HepG2 (cell line): ENCODE data around the gene RPEL1. TPM values are rescaled to one million over a fixed set of nuclear protein-coding genes. Genes with fewer than 3 reads are reported as not detected.

Experiments
- CAMTA2 ChIP-seq: sonication (generic); formaldehyde crosslinking; IDR thresholded peaks from 2 replicates; pipeline ENCODE4 v1.4.0; 2020; ENCODE audit warnings: mild to moderate bottlenecking, missing genetic modification reagents, borderline replicate concordance
- CREM ChIP-seq, 2 experiments: sonication (generic) in 1 of 2; formaldehyde crosslinking in 1 of 2; IDR thresholded peaks; 2 replicates each; pipeline versions ENCODE4 v1.4.0 to v1.6.1; 2016 to 2020; ENCODE audit warnings: antibody characterized with exemption in 1 of 2, mild to moderate bottlenecking in 1 of 2, missing genetic modification reagents in 1 of 2
- EP300 ChIP-seq, 3 experiments: sonication (generic) in 1 of 3; formaldehyde crosslinking in 1 of 3; IDR thresholded peaks; 2 replicates each; pipeline versions ENCODE4 v1.5.1 to v1.6.1; 2011 to 2020; ENCODE audit warnings: low read depth in 2 of 3, low read length in 2 of 3, borderline replicate concordance in 1 of 3, improper control_type of control experiment in 1 of 3, mild to moderate bottlenecking in 1 of 3, missing genetic modification reagents in 1 of 3, moderate library complexity in 1 of 3
- KDM5A ChIP-seq: fragments of 200-600 bp; sonication (generic); IDR thresholded peaks from 2 replicates; pipeline ENCODE4 v1.7.0; 2018; ENCODE audit warnings: antibody characterized with exemption, mild to moderate bottlenecking, low read length, borderline replicate concordance
- MEF2D ChIP-seq: sonication (generic); formaldehyde crosslinking; IDR thresholded peaks from 2 replicates; pipeline ENCODE4 v1.5.1; 2020; ENCODE audit warnings: mild to moderate bottlenecking, missing genetic modification reagents
- MEIS2 ChIP-seq: sonication (generic); formaldehyde crosslinking; IDR thresholded peaks from 2 replicates; pipeline ENCODE4 v1.9.0; 2021; ENCODE audit warnings: mild to moderate bottlenecking, missing genetic modification reagents
- MLX ChIP-seq: IDR thresholded peaks from 2 replicates; pipeline ENCODE4 v1.6.1; 2016
- NFAT5 ChIP-seq: sonication (generic); formaldehyde crosslinking; IDR thresholded peaks from 2 replicates; pipeline ENCODE4 v1.4.0; 2020; ENCODE audit warnings: missing genetic modification reagents
- NFKBIZ ChIP-seq: IDR thresholded peaks from 2 replicates; pipeline ENCODE4 v1.6.1; 2018; ENCODE audit warnings: missing genetic modification reagents, missing compliant biosample characterization
- REPIN1 ChIP-seq: sonication (generic); formaldehyde crosslinking; IDR thresholded peaks from 2 replicates; pipeline ENCODE4 v1.8.0; 2022; ENCODE audit warnings: missing genetic modification reagents, low read depth, mild to moderate bottlenecking, borderline replicate concordance
- REXO4 ChIP-seq: sonication (generic); formaldehyde crosslinking; IDR thresholded peaks from 2 replicates; pipeline ENCODE4 v1.8.0; 2022; ENCODE audit warnings: missing genetic modification reagents, mild to moderate bottlenecking, borderline replicate concordance
- SKIL ChIP-seq: sonication (generic); formaldehyde crosslinking; IDR thresholded peaks from 2 replicates; pipeline ENCODE4 v1.8.0; 2022; ENCODE audit warnings: missing genetic modification reagents, mild to moderate bottlenecking, moderate library complexity, borderline replicate concordance
- SMARCC2 ChIP-seq: fragments of 450-650 bp; IDR thresholded peaks from 2 replicates; pipeline ENCODE4 v1.6.1; 2017; ENCODE audit warnings: antibody characterized with exemption, mild to moderate bottlenecking
- SUZ12 ChIP-seq: fragments of 150-350 bp; IDR thresholded peaks from 2 replicates; pipeline ENCODE4 v1.6.1; 2014; ENCODE audit warnings: low read depth, low read length
- TEAD2 ChIP-seq: sonication (generic); formaldehyde crosslinking; IDR thresholded peaks from 2 replicates; pipeline ENCODE4 v1.9.0; 2021; ENCODE audit warnings: missing genetic modification reagents
- ZNF563 ChIP-seq: sonication (generic); formaldehyde crosslinking; IDR thresholded peaks from 2 replicates; pipeline ENCODE4 v1.8.0; 2022; ENCODE audit warnings: mild to moderate bottlenecking, moderate library complexity, missing genetic modification reagents
- ZNF678 ChIP-seq: sonication (generic); formaldehyde crosslinking; IDR thresholded peaks from 2 replicates; pipeline ENCODE4 v1.4.0; 2020; ENCODE audit warnings: mild to moderate bottlenecking, missing genetic modification reagents
- ZNF883 ChIP-seq: sonication (generic); formaldehyde crosslinking; IDR thresholded peaks from 2 replicates; pipeline ENCODE4 v1.5.1; 2020; ENCODE audit warnings: mild to moderate bottlenecking, missing genetic modification reagents; ENCODE audit errors: not compliant biosample characterization
- polyA plus RNA-seq, 8 experiments: library from polyadenylated mRNA; depleted of rRNA in 3 of 8; stranded (reverse) in 7 of 8; unstranded in 1 of 8; fragments of >200 nt; fragmentation: Illumina TruSeq in 4 of 8; extraction: Trizol in 4 of 8; gene quantifications; 2 replicates each; pipeline versions ENCODE4 v1.2.1 to v1.2.3, GENCODE V29; 2011 to 2016; ENCODE audit warnings: low read depth in 4 of 8, missing spikeins in 1 of 8, mixed read lengths in 1 of 8; ENCODE audit not compliant: insufficient read depth in 1 of 8
- total RNA-seq, 5 experiments: library from RNA; depleted of rRNA; stranded (reverse); fragments of >200 nt; fragmentation: Illumina TruSeq; extraction: Trizol; gene quantifications; 2 replicates each; pipeline ENCODE4 v1.2.3, GENCODE V29; 2016; ENCODE audit warnings: low read depth in 1 of 5
- TF ChIP-seq, protein P1 (sequence below): IDR thresholded peaks from 2 replicates; pipeline ENCODE4 v1.6.1; 2016; ENCODE audit warnings: mild to moderate bottlenecking, missing biosample characterization, missing genetic modification reagents

RPEL1 gene
- total and polyA plus RNA-seq, 2 of the 13 experiments (the other 11 are each of a cell fraction or from before 2014, with no cell fraction given): 0.04 to 0.07 TPM

- peak; percentile 55; the same call in 1 of the 2 replicates for TF ChIP-seq MEIS2
- TF ChIP-seq TEAD2 (CRISPR knock-in tag): peak; percentile 50; the same call in 1 of the 2 replicates
- no peak for TF ChIP-seq SMARCC2
- TF ChIP-seq NFAT5 (CRISPR knock-in tag): peak; percentile 86; the same call in 1 of the 2 replicates
- no peak for TF ChIP-seq CAMTA2 (CRISPR knock-in tag)
- TF ChIP-seq REXO4 (CRISPR knock-in tag): no peak
- no peak for TF ChIP-seq MLX
- TF ChIP-seq, protein P1, sequence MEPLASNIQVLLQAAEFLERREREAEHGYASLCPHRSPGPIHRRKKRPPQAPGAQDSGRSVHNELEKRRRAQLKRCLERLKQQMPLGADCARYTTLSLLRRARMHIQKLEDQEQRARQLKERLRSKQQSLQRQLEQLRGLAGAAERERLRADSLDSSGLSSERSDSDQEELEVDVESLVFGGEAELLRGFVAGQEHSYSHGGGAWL (CRISPR knock-in tag): peak; percentile 74; the same call in 1 of the 2 replicates
- 0 out of 2 replicates have a peak, but pooled peaks have one; percentile 46 for TF ChIP-seq REPIN1 (CRISPR knock-in tag)
- no peak for TF ChIP-seq ZNF883
- no peak for TF ChIP-seq CREM (IDR thresholded peaks at IDR 0.05)
- TF ChIP-seq CREM (CRISPR knock-in tag; IDR thresholded peaks at IDR 0.05): no peak
- 0 out of 2 replicates have a peak, but pooled peaks have one; percentile 67 for TF ChIP-seq NFKBIZ (CRISPR knock-in tag)
- no peak for TF ChIP-seq ZNF678 (CRISPR knock-in tag)
- no peak for TF ChIP-seq SUZ12
- TF ChIP-seq EP300 (IDR thresholded peaks at IDR 0.05; ENCODE audit: low read depth in 2 of 2, low read length in 2 of 2): no peak
- TF ChIP-seq EP300 (CRISPR knock-in tag; IDR thresholded peaks at IDR 0.05; ENCODE audit: borderline replicate concordance): no peak
- no peak for TF ChIP-seq KDM5A
- peak; percentile 76; the same call in 1 of the 2 replicates for TF ChIP-seq ZNF563
- no peak for TF ChIP-seq MEF2D (CRISPR knock-in tag)
- TF ChIP-seq SKIL (CRISPR knock-in tag): no peak
Measured at GRCh38 chr10:103265717-103266329, 20.1 kb downstream of the RPEL1 start (continued).
